Measurements from ENCODE around the gene AUTS2. TPM values are rescaled to one million over a fixed set of nuclear protein-coding genes. Genes with fewer than 3 reads are reported as not detected.
A peak's percentile ranks its signal among the peaks of the same experiment; 100 is the strongest.

Gene AUTS2
- polyA plus RNA-seq, 3 donors, result 0.08 to 0.35 TPM; not detected in 1

DNA sequence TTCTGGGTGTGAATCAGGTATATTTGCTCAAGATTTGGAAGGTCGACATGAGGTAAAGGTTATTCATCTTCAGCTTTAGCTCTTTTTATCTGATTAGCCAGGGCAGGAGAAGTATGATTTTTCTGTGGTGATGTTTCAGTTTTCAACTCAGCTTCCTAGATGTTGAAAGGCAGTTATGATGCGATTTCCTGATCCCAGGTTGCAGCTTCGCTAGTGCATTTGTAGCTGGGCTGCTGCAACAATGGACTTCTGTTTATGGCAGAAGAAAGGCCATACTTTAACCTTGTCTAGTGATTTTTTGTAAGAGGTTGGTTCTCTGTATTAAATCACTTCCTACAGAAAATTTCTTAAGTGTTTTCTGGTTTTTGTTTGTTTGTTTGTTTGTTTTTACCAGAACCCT, 619.3 kb downstream of the AUTS2 start:
- TF ChIP-seq, protein P1, sequence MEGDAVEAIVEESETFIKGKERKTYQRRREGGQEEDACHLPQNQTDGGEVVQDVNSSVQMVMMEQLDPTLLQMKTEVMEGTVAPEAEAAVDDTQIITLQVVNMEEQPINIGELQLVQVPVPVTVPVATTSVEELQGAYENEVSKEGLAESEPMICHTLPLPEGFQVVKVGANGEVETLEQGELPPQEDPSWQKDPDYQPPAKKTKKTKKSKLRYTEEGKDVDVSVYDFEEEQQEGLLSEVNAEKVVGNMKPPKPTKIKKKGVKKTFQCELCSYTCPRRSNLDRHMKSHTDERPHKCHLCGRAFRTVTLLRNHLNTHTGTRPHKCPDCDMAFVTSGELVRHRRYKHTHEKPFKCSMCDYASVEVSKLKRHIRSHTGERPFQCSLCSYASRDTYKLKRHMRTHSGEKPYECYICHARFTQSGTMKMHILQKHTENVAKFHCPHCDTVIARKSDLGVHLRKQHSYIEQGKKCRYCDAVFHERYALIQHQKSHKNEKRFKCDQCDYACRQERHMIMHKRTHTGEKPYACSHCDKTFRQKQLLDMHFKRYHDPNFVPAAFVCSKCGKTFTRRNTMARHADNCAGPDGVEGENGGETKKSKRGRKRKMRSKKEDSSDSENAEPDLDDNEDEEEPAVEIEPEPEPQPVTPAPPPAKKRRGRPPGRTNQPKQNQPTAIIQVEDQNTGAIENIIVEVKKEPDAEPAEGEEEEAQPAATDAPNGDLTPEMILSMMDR (IDR thresholded peaks at IDR 0.05), result no peak
- no peak overlapping the region for H3K27ac ChIP-seq (ENCODE audit: low read depth in 1 of 2, low read length in 2 of 2)
- no peaks in the 10 kb centered on the region for H3K36me3 ChIP-seq (replicated peaks in 1 of 2; ENCODE audit: control insufficient read depth in 1 of 2, insufficient read depth in 2 of 2, low read length in 2 of 2)
- no peak for DNase-seq
- intact Hi-C loops (cut with micrococcal nuclease), result no loop called here
- no peak overlapping the region for H3K9ac ChIP-seq (ENCODE audit: insufficient read depth, low read length, poor library complexity, severe bottlenecking)
- peaks cover 0 to 4% (median 0%) of the 10 kb centered on the region in 7 donors for H3K9me3 Mint-ChIP-seq
- H4K20me1 ChIP-seq (ENCODE audit: insufficient read depth, low read length), result no peaks in the 10 kb centered on the region
- H3K4me2 ChIP-seq (replicated peaks; ENCODE audit: extremely low read depth, low read length, poor library complexity, severe bottlenecking), result no peak overlapping the region
- H2AFZ ChIP-seq (ENCODE audit: insufficient read depth, low read depth, low read length, poor library complexity, severe bottlenecking), result no peak overlapping the region
- no peak overlapping the region for H3K4me3 Mint-ChIP-seq
- H3K27me3 Mint-ChIP-seq (ENCODE audit: low read depth in 3 of 3), result no peaks in the 10 kb centered on the region
- no peaks in the 10 kb centered on the region for H3K79me2 ChIP-seq (ENCODE audit: insufficient read depth, low read length)
- no peaks in the 10 kb centered on the region for H3K4me1 ChIP-seq (ENCODE audit: control insufficient read depth in 1 of 2, insufficient read depth in 2 of 2, low read length in 2 of 2)
- H3K27ac Mint-ChIP-seq, result peak overlapping the region in 1 of 7 donors; percentile 46
- H3K4me3 ChIP-seq (replicated peaks in 1 of 3; ENCODE audit: low read depth in 2 of 3, low read length in 3 of 3), result no peak overlapping the region
- no peaks in the 10 kb centered on the region for H3K27me3 ChIP-seq (ENCODE audit: control insufficient read depth in 2 of 2, insufficient read depth in 2 of 2, low read length in 2 of 2)
- H3K9me3 ChIP-seq (replicated peaks in 1 of 2; ENCODE audit: control insufficient read depth in 1 of 2, insufficient read depth in 1 of 2, low read length in 2 of 2), result no peaks in the 10 kb centered on the region
- H3K4me1 Mint-ChIP-seq, result peaks cover 11% of the 10 kb centered on the region
- 60% methylated on average over 1 of the region's 3 CpGs for WGBS (ENCODE audit: insufficient coverage)
- no peaks in the 10 kb centered on the region for H3K36me3 Mint-ChIP-seq

DNA sequence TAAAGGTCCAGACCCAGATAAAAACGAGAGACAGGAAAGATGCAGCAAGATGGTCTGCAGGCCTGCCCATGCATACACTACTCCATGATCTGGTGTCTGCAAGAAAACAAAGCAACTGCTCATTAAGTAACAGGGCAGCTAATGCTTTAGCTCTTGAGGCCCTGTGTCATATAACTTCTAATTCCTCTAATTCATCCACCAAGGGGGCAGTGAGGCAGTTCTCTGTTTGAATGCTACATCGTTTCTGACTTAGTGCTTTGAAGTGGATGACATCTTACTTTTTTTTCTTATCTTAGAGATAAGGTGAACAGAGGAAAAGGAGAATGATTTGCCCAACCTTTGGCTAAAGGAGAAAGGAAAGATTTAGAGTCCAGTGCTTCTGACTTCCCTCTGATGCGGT, 619.7 kb downstream of the AUTS2 start:
- Mint-ChIP-seq H3K4me1 (peaks cover 11% of the 10 kb centered on the region), H3K9me3 (peaks cover 0 to 4% (median 0%) of the 10 kb centered on the region in 7 donors), H3K27me3 (ENCODE audit: low read depth in 3 of 3) (peaks cover 0 to 2% (median 0%) of the 10 kb centered on the region in 3 donors), H3K27ac (no peak overlapping the region), H3K36me3 (no peaks in the 10 kb centered on the region), H3K4me3 (no peak overlapping the region)
- intact Hi-C loops (cut with micrococcal nuclease), result no loop called here
- Histone ChIP-seq H2AFZ (ENCODE audit: insufficient read depth, low read depth, low read length, poor library complexity, severe bottlenecking) (no peak overlapping the region), H3K4me3 (replicated peaks in 1 of 3; ENCODE audit: low read depth in 2 of 3, low read length in 3 of 3) (no peak overlapping the region), H3K4me1 (ENCODE audit: control insufficient read depth in 1 of 2, insufficient read depth in 2 of 2, low read length in 2 of 2) (no peaks in the 10 kb centered on the region), H3K79me2 (ENCODE audit: insufficient read depth, low read length) (no peaks in the 10 kb centered on the region), H3K9me3 (replicated peaks in 1 of 2; ENCODE audit: control insufficient read depth in 1 of 2, insufficient read depth in 1 of 2, low read length in 2 of 2) (no peaks in the 10 kb centered on the region), H3K4me2 (replicated peaks; ENCODE audit: extremely low read depth, low read length, poor library complexity, severe bottlenecking) (no peak overlapping the region), H3K9ac (ENCODE audit: insufficient read depth, low read length, poor library complexity, severe bottlenecking) (no peak overlapping the region), H4K20me1 (ENCODE audit: insufficient read depth, low read length) (no peaks in the 10 kb centered on the region), H3K27me3 (ENCODE audit: control insufficient read depth in 2 of 2, insufficient read depth in 2 of 2, low read length in 2 of 2) (no peaks in the 10 kb centered on the region), H3K27ac (ENCODE audit: low read depth in 1 of 2, low read length in 2 of 2) (no peak overlapping the region), H3K36me3 (replicated peaks in 1 of 2; ENCODE audit: control insufficient read depth in 1 of 2, insufficient read depth in 2 of 2, low read length in 2 of 2) (no peaks in the 10 kb centered on the region)
- 63% methylated on average over 1 of the region's 3 CpGs for WGBS (ENCODE audit: insufficient coverage)
- no peak for DNase-seq
- TF ChIP-seq, protein P1 (IDR thresholded peaks at IDR 0.05), result no peak

Measured in CD14-positive monocyte (primary cell).